HEK293 (cell line): ENCODE results near the gene GRK5.

Source experiments
- CTCF ChIA-PET: fragments of 350-600 bp; formaldehyde crosslinking; extraction: SDS; loops from one replicate; lab custom pipeline; 2021; ENCODE audit warnings: antibody characterized with exemption; lab: Yijun Ruan, JAX
- POLR2A ChIA-PET: fragments of 300-600 bp; formaldehyde crosslinking; extraction: SDS; loops from one replicate; lab custom pipeline; 2020; ENCODE audit warnings: antibody characterized with exemption, inconsistent platforms; lab: Yijun Ruan, JAX
- H3K27ac ChIP-seq: fragments of 200-500 bp; sonication (Bioruptor generic); 2 replicates; pipeline ENCODE4 v1.5.1; 2014; ENCODE audit warnings: low read depth, low read length, control low read depth, inconsistent platforms; ENCODE audit errors: extremely low read depth
- H3K36me3 ChIP-seq, 2 experiments: fragments of 200-500 bp in 1 of 2; sonication (Bioruptor generic) in 1 of 2; 1 replicate in 1 of 2; 2 replicates in 1 of 2; pipeline ENCODE4 v1.5.1; 2014 to 2017; ENCODE audit warnings: inconsistent platforms in 2 of 2, low read length in 2 of 2; ENCODE audit not compliant: control insufficient read depth in 2 of 2, insufficient read depth in 1 of 2
- H3K4me1 ChIP-seq: fragments of 200-500 bp; sonication (Bioruptor generic); 2 replicates; pipeline ENCODE4 v1.5.1; 2014; ENCODE audit warnings: mild to moderate bottlenecking, low read length, inconsistent platforms; ENCODE audit not compliant: control insufficient read depth, insufficient read depth
- H3K4me3 ChIP-seq: 2 replicates; pipeline ENCODE4 v1.5.1; 2011; ENCODE audit warnings: low read depth, mild to moderate bottlenecking, control low read depth, low read length, moderate library complexity
- H3K9me3 ChIP-seq: fragments of 200-500 bp; sonication (Bioruptor generic); 2 replicates; pipeline ENCODE4 v1.5.1; 2014; ENCODE audit warnings: low read depth, low read length, inconsistent platforms; ENCODE audit not compliant: control insufficient read depth, insufficient read depth
- HOXC10 ChIP-seq: sonication (generic); formaldehyde crosslinking; IDR thresholded peaks from 2 replicates; pipeline ENCODE4 v1.8.1; 2023; ENCODE audit warnings: mild to moderate bottlenecking, missing genetic modification reagents
- SETDB1 ChIP-seq: IDR thresholded peaks from one replicate; pipeline ENCODE4 v1.6.1; 2017; ENCODE audit warnings: mild to moderate bottlenecking, low read length, moderate library complexity, mixed read lengths; ENCODE audit not compliant: insufficient read length
- WT1 ChIP-seq: fragments of 450-650 bp; formaldehyde crosslinking; IDR thresholded peaks from 2 replicates; pipeline ENCODE4 v1.5.1; 2016; ENCODE audit warnings: missing biosample characterization, missing genetic modification characterization
- ZBTB21 ChIP-seq: fragments of 450-650 bp; formaldehyde crosslinking; IDR thresholded peaks from 2 replicates; pipeline ENCODE4 v1.5.1; 2017; ENCODE audit warnings: missing biosample characterization, missing genetic modification characterization
- ZFHX2 ChIP-seq: fragments of 450-650 bp; formaldehyde crosslinking; conservative IDR thresholded peaks from 2 replicates; pipeline ENCODE4 v1.5.1; 2016; ENCODE audit warnings: missing biosample characterization, missing genetic modification characterization
- ZIC2 ChIP-seq: fragments of 450-650 bp; formaldehyde crosslinking; IDR thresholded peaks from 2 replicates; pipeline ENCODE4 v1.5.1; 2016; ENCODE audit warnings: missing biosample characterization, missing genetic modification characterization
- ZNF146 ChIP-seq: fragments of 450-650 bp; formaldehyde crosslinking; IDR thresholded peaks from 2 replicates; pipeline ENCODE4 v1.5.1; 2016; ENCODE audit warnings: missing biosample characterization, missing genetic modification characterization
- ZNF155 ChIP-seq: fragments of 450-650 bp; formaldehyde crosslinking; IDR thresholded peaks from 2 replicates; pipeline ENCODE4 v1.5.1; 2016; ENCODE audit warnings: missing biosample characterization, missing genetic modification characterization
- ZNF2 ChIP-seq: fragments of 450-650 bp; formaldehyde crosslinking; IDR thresholded peaks from 2 replicates; pipeline ENCODE4 v1.5.1; 2016; ENCODE audit warnings: missing biosample characterization, missing genetic modification characterization
- ZNF23 ChIP-seq: fragments of 450-650 bp; formaldehyde crosslinking; IDR thresholded peaks from 2 replicates; pipeline ENCODE4 v1.5.1; 2016; ENCODE audit warnings: missing biosample characterization, missing genetic modification characterization, borderline replicate concordance
- ZNF391 ChIP-seq: fragments of 450-650 bp; formaldehyde crosslinking; IDR thresholded peaks from 2 replicates; pipeline ENCODE4 v1.5.1; 2016; ENCODE audit warnings: low read depth, missing biosample characterization, missing genetic modification characterization, borderline replicate concordance
- ZNF521 ChIP-seq: fragments of 450-650 bp; formaldehyde crosslinking; IDR thresholded peaks from 2 replicates; pipeline ENCODE4 v1.5.1; 2017; ENCODE audit warnings: missing biosample characterization, mild to moderate bottlenecking, missing genetic modification characterization
- ZNF654 ChIP-seq: fragments of 450-650 bp; formaldehyde crosslinking; IDR thresholded peaks from 2 replicates; pipeline ENCODE4 v1.5.1; 2016; ENCODE audit warnings: low read depth, missing biosample characterization, missing genetic modification characterization
- ZNF660 ChIP-seq: fragments of 450-650 bp; IDR thresholded peaks from 2 replicates; pipeline ENCODE4 v1.5.1; 2018; ENCODE audit warnings: missing biosample characterization, mild to moderate bottlenecking, missing genetic modification characterization
- ZNF843 ChIP-seq: fragments of 450-650 bp; formaldehyde crosslinking; IDR thresholded peaks from 2 replicates; pipeline ENCODE4 v1.5.1; 2016; ENCODE audit warnings: missing biosample characterization, missing genetic modification characterization
- TF ChIP-seq, protein P1 (sequence below): fragments of 450-650 bp; formaldehyde crosslinking; IDR thresholded peaks from 2 replicates; pipeline ENCODE4 v1.5.1; 2016; ENCODE audit warnings: missing biosample characterization, missing genetic modification characterization
- TF ChIP-seq, protein P2 (sequence below): fragments of 450-650 bp; formaldehyde crosslinking; IDR thresholded peaks from 2 replicates; pipeline ENCODE4 v1.5.1; 2016; ENCODE audit warnings: missing biosample characterization, missing genetic modification characterization
- TF ChIP-seq, protein P3 (sequence below): fragments of 450-650 bp; formaldehyde crosslinking; IDR thresholded peaks from 2 replicates; pipeline ENCODE4 v1.5.1; 2016; ENCODE audit warnings: missing biosample characterization, missing genetic modification characterization
- TF ChIP-seq, protein P4 (sequence below): fragments of 450-650 bp; formaldehyde crosslinking; IDR thresholded peaks from 2 replicates; pipeline ENCODE4 v1.5.1; 2017; ENCODE audit warnings: missing biosample characterization, missing genetic modification characterization

Gene GRK5

DNA sequence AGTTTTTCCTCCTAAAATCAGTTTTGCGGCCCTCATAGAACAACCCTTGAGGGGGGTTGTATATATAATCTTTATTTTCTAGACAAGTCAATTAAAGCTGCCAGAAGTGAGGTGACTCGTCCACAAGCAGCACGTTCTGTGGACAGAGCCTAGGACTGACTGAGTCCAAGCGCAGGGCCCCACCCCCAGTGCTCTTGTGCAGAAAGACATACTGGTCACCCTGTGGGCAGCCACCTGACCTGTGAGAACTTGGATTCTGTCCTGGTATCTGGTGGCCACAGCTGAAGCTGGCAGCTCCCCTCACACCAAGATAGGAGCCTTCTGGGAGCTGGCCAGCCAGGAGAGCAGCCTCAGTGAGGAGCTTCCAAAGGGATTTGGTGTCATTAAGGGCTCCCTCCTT lies 89.3 kb downstream of the GRK5 start:
- no peak for TF ChIP-seq ZNF155 (tag by site-specific recombination)
- TF ChIP-seq ZNF843, result no peak
- TF ChIP-seq ZBTB21 (tag by site-specific recombination), result no peak
- TF ChIP-seq WT1 (tag by site-specific recombination), result no peak
- TF ChIP-seq ZNF391 (tag by site-specific recombination), result no peak
- TF ChIP-seq ZFHX2, result no peak
- CTCF ChIA-PET, result interaction anchor here (0.5 kb wide), 1 partner anchor 46 kb away, joined by 4 read pairs; no protein-coding TSS in a partner anchor
- no peaks in the 10 kb centered on the region for H3K9me3 ChIP-seq
- H3K36me3 ChIP-seq, result no peaks in the 10 kb centered on the region
- POLR2A ChIA-PET, result no interaction called here
- no peaks in the 10 kb centered on the region for H3K4me1 ChIP-seq
- no peak overlapping the region for H3K4me3 ChIP-seq
- H3K27ac ChIP-seq, result no peak overlapping the region

DNA sequence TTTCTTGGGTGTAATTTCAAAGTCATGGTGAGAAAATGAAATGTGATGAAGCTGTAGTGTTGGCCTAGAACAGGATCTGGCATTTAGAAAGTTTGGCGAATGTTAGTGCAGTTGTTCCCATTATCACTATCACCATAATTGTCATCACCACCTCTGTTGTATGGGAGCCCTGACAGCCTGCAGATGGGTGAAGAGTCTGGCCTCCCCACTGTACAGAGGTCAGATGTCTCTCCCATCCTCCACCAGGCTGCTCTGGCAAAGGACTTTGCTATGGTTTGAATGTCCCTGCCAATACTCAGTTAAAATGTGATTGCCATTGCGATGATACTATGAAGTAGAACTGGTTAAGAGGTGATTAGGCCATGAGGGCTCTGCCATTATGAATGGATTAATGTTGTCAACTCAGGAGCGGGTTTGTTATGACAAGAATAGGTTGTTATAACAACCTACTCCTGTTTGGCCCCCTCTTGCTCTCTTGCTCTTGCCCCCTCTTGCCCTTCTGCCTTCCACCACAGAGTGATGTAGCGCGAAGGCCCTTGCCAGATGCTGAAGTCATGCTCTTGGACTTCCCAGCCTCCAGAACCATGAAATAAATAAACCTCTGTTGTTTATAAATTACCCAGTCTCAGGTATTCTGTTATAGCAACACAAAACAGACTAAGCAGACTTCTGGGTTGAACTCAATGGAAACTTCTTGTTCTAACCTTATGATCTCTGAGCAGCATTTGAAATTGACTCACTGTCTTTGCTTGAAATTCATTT lies 90.0 kb downstream of the GRK5 start:
- TF ChIP-seq SETDB1 (peak; percentile 12), ZNF391 (tag by site-specific recombination) (no peak), ZNF521 (no peak)
- TF ChIP-seq, protein P1, sequence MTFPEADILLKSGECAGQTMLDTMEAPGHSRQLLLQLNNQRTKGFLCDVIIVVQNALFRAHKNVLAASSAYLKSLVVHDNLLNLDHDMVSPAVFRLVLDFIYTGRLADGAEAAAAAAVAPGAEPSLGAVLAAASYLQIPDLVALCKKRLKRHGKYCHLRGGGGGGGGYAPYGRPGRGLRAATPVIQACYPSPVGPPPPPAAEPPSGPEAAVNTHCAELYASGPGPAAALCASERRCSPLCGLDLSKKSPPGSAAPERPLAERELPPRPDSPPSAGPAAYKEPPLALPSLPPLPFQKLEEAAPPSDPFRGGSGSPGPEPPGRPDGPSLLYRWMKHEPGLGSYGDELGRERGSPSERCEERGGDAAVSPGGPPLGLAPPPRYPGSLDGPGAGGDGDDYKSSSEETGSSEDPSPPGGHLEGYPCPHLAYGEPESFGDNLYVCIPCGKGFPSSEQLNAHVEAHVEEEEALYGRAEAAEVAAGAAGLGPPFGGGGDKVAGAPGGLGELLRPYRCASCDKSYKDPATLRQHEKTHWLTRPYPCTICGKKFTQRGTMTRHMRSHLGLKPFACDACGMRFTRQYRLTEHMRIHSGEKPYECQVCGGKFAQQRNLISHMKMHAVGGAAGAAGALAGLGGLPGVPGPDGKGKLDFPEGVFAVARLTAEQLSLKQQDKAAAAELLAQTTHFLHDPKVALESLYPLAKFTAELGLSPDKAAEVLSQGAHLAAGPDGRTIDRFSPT, result no peak
- Histone ChIP-seq H3K36me3 (no peaks in the 10 kb centered on the region), H3K9me3 (no peaks in the 10 kb centered on the region), H3K4me3 (no peak overlapping the region), H3K27ac (no peak overlapping the region), H3K4me1 (no peaks in the 10 kb centered on the region)
- ChIA-PET CTCF (no interaction called here), POLR2A (no interaction called here)

DNA sequence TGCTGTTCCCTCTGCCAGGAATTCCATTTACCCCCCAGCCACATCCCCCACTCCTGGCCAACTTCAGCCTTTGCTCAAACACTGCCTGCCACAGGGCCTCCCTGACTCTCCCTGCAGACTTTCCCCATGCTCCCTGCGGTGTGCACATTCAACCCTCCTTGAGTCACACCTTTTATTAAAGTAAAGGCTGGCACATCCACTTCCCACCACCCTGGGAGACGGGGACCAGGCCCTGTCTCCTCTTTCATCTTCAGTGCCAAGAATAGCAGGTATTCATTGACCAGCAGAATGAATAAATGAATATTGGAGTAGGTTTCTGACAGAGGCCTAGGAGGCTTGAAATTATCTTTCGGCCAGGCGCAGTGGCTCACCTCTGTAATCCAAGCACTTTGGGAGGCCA lies 91.4 kb downstream of the GRK5 start:
- no peaks in the 10 kb centered on the region for H3K9me3 ChIP-seq
- no peaks in the 10 kb centered on the region for H3K4me1 ChIP-seq
- ChIA-PET POLR2A (no interaction called here), CTCF (interaction anchor here (0.6 to 1.0 kb wide), 2 partner anchors 13 to 69 kb away, joined by 3 read pairs; no protein-coding TSS in a partner anchor)
- H3K27ac ChIP-seq, result no peak overlapping the region
- TF ChIP-seq ZNF23 (tag by site-specific recombination) (no peak), ZIC2 (peak; percentile 72)
- TF ChIP-seq, protein P2, sequence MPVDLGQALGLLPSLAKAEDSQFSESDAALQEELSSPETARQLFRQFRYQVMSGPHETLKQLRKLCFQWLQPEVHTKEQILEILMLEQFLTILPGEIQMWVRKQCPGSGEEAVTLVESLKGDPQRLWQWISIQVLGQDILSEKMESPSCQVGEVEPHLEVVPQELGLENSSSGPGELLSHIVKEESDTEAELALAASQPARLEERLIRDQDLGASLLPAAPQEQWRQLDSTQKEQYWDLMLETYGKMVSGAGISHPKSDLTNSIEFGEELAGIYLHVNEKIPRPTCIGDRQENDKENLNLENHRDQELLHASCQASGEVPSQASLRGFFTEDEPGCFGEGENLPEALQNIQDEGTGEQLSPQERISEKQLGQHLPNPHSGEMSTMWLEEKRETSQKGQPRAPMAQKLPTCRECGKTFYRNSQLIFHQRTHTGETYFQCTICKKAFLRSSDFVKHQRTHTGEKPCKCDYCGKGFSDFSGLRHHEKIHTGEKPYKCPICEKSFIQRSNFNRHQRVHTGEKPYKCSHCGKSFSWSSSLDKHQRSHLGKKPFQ (tag by site-specific recombination), result peak; percentile 28; the same call in 1 of the 2 replicates
- H3K36me3 ChIP-seq, result no peaks in the 10 kb centered on the region
- no peak overlapping the region for H3K4me3 ChIP-seq

DNA sequence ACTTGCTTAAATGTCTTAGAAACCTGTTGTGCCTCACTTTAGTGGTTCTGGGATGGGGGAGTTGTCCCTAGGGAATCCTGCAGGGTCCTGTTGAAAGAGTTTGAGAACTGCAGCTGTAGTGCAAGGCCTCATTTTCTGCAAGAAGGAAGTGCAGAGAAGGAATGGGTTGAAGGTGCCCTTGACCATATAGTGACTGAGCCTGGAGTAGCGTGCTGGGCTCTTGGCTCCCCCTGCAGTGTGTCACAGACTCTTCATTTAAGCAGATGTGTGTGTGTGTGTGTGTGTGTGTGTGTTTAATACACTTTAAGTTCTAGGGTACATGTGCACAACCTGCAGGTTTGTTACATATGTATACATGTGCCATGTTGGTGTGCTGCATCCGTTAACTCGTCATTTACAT lies 92.2 kb downstream of the GRK5 start:
- Histone ChIP-seq H3K4me3 (no peak overlapping the region), H3K27ac (no peak overlapping the region), H3K36me3 (no peaks in the 10 kb centered on the region), H3K9me3 (no peaks in the 10 kb centered on the region), H3K4me1 (no peaks in the 10 kb centered on the region)
- POLR2A ChIA-PET, result no interaction called here
- CTCF ChIA-PET, result interaction anchor here (0.7 kb wide), 1 partner anchor 109 kb away, joined by 6 read pairs; no protein-coding TSS in a partner anchor
- TF ChIP-seq ZNF654 (tag by site-specific recombination) (peak; percentile 22; the same call in 1 of the 2 replicates), ZNF2 (tag by site-specific recombination) (no peak), ZIC2 (no peak), HOXC10 (CRISPR knock-in tag) (no peak), ZNF146 (no peak), ZNF660 (tag by site-specific recombination) (no peak)
- TF ChIP-seq, protein P3, sequence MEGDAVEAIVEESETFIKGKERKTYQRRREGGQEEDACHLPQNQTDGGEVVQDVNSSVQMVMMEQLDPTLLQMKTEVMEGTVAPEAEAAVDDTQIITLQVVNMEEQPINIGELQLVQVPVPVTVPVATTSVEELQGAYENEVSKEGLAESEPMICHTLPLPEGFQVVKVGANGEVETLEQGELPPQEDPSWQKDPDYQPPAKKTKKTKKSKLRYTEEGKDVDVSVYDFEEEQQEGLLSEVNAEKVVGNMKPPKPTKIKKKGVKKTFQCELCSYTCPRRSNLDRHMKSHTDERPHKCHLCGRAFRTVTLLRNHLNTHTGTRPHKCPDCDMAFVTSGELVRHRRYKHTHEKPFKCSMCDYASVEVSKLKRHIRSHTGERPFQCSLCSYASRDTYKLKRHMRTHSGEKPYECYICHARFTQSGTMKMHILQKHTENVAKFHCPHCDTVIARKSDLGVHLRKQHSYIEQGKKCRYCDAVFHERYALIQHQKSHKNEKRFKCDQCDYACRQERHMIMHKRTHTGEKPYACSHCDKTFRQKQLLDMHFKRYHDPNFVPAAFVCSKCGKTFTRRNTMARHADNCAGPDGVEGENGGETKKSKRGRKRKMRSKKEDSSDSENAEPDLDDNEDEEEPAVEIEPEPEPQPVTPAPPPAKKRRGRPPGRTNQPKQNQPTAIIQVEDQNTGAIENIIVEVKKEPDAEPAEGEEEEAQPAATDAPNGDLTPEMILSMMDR (tag by site-specific recombination), result peak; percentile 69
- TF ChIP-seq, protein P4, sequence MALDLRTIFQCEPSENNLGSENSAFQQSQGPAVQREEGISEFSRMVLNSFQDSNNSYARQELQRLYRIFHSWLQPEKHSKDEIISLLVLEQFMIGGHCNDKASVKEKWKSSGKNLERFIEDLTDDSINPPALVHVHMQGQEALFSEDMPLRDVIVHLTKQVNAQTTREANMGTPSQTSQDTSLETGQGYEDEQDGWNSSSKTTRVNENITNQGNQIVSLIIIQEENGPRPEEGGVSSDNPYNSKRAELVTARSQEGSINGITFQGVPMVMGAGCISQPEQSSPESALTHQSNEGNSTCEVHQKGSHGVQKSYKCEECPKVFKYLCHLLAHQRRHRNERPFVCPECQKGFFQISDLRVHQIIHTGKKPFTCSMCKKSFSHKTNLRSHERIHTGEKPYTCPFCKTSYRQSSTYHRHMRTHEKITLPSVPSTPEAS, result peak; percentile 73
